DND-41 (cell line): ENCODE results near the gene LCOR.

Source experiments
- ATAC-seq: fragments of 200-7000 bp; cut with Tn5 transposase; 3 replicates; pipeline ENCODE4 v1.9.1; 2021; ENCODE audit warnings: low read depth; ENCODE audit not compliant: insufficient read depth
- DNase-seq: peaks from one replicate; pipeline ENCODE4 v3.0.0-alpha.2; 2020
- H2AFZ ChIP-seq: 2 replicates; pipeline ENCODE4 v1.6.0; 2012; ENCODE audit warnings: low read depth, low read length
- H3K27ac ChIP-seq: 2 replicates; pipeline ENCODE4 v1.5.1; 2012; ENCODE audit warnings: low read length, inconsistent platforms
- H3K27me3 ChIP-seq: fragments of 200-600 bp; sonication (generic); 2 replicates; pipeline ENCODE4 v1.6.0; 2012; ENCODE audit warnings: low read length, mild to moderate bottlenecking, inconsistent platforms; ENCODE audit not compliant: insufficient read depth, poor library complexity
- H3K36me3 ChIP-seq: 2 replicates; pipeline ENCODE4 v1.5.1; 2012; ENCODE audit warnings: low read length, inconsistent platforms; ENCODE audit not compliant: insufficient read depth
- H3K4me1 ChIP-seq: 2 replicates; pipeline ENCODE4 v1.5.1; 2012; ENCODE audit warnings: mild to moderate bottlenecking, low read length; ENCODE audit not compliant: insufficient read depth
- H3K4me2 ChIP-seq: 2 replicates; pipeline ENCODE4 v1.6.0; 2012; ENCODE audit warnings: mild to moderate bottlenecking, moderate library complexity, low read length, inconsistent platforms; ENCODE audit not compliant: insufficient read depth
- H3K4me3 ChIP-seq, 2 experiments: fragments of 200-600 bp in 1 of 2; shearing (Covaris generic) in 1 of 2; 2 replicates each; pipeline ENCODE4 v1.5.1; 2012 to 2016; ENCODE audit warnings: inconsistent platforms in 2 of 2, low read length in 2 of 2, mild to moderate bottlenecking in 2 of 2, low read depth in 1 of 2, moderate library complexity in 1 of 2
- H3K79me2 ChIP-seq: 2 replicates; pipeline ENCODE4 v1.6.0; 2012; ENCODE audit warnings: low read length, inconsistent platforms; ENCODE audit not compliant: insufficient read depth
- H3K9ac ChIP-seq: 2 replicates; pipeline ENCODE4 v1.6.0; 2012; ENCODE audit warnings: low read depth, mild to moderate bottlenecking, inconsistent platforms, low read length, moderate library complexity
- H3K9me3 ChIP-seq: 2 replicates; pipeline ENCODE4 v1.5.1; 2012; ENCODE audit warnings: low read length, moderate library complexity, mild to moderate bottlenecking, inconsistent platforms; ENCODE audit not compliant: insufficient read depth, severe bottlenecking
- H4K20me1 ChIP-seq: 2 replicates; pipeline ENCODE4 v1.6.0; 2012; ENCODE audit warnings: low read length; ENCODE audit not compliant: insufficient read depth
- CTCF ChIP-seq: IDR thresholded peaks from 2 replicates; pipeline ENCODE4 v1.5.1; 2012; ENCODE audit warnings: borderline replicate concordance, low read length, moderate library complexity, mild to moderate bottlenecking; ENCODE audit not compliant: poor library complexity, severe bottlenecking; ENCODE audit errors: extremely low read depth
- EZH2 ChIP-seq: IDR thresholded peaks from 3 replicates; pipeline ENCODE4 v1.6.1; 2012; ENCODE audit warnings: borderline replicate concordance, low read depth, mild to moderate bottlenecking, moderate library complexity, low read length, inconsistent platforms; ENCODE audit not compliant: severe bottlenecking

The LCOR gene

GRCh38 chr10:96964131-96964530, 132.0 kb downstream of the LCOR start:
- ATAC-seq = no peak
- Histone ChIP-seq H3K27me3 (no peaks in the 10 kb centered on the region), H3K9ac (no peak overlapping the region), H3K4me2 (no peak overlapping the region), H3K4me3 (no peak overlapping the region), H3K9me3 (no peaks in the 10 kb centered on the region), H2AFZ (no peak overlapping the region), H3K79me2 (no peaks in the 10 kb centered on the region), H4K20me1 (no peaks in the 10 kb centered on the region), H3K36me3 (peaks cover 6% of the 10 kb centered on the region; the same call in 1 of the 2 replicates), H3K4me1 (no peaks in the 10 kb centered on the region), H3K27ac (no peak overlapping the region)
- TF ChIP-seq EZH2 (no peak), CTCF (no peak)
- DNase-seq = no peak

GRCh38 chr10:96967847-96968246, 135.7 kb downstream of the LCOR start:
- no peak overlapping the region for H3K4me2 ChIP-seq
- H3K4me1 ChIP-seq = no peaks in the 10 kb centered on the region

GRCh38 chr10:96968682-96969423, 136.8 kb downstream of the LCOR start:
- Histone ChIP-seq H3K4me2 (no peak overlapping the region), H3K27ac (no peak overlapping the region), H2AFZ (no peak overlapping the region), H3K36me3 (0 out of 2 replicates have a peak, but pooled peaks cover 3% of the 10 kb centered on the region), H3K9me3 (no peaks in the 10 kb centered on the region), H3K4me3 (no peak overlapping the region), H4K20me1 (no peaks in the 10 kb centered on the region), H3K4me1 (no peaks in the 10 kb centered on the region), H3K27me3 (no peaks in the 10 kb centered on the region), H3K9ac (no peak overlapping the region), H3K79me2 (no peaks in the 10 kb centered on the region)
- no peak for TF ChIP-seq EZH2
- TF ChIP-seq CTCF = no peak
- ATAC-seq (no peak), DNase-seq (no peak)

More at GRCh38 chr10:96967847-96968246, 135.7 kb downstream of the LCOR start:
- no peak overlapping the region for H2AFZ ChIP-seq
- H3K9me3 ChIP-seq = no peaks in the 10 kb centered on the region
- H3K36me3 ChIP-seq = 0 out of 2 replicates have a peak, but pooled peaks cover 3% of the 10 kb centered on the region
- DNase-seq (no peak), ATAC-seq (no peak)
- no peaks in the 10 kb centered on the region for H4K20me1 ChIP-seq
- no peaks in the 10 kb centered on the region for H3K27me3 ChIP-seq
- H3K4me3 ChIP-seq = no peak overlapping the region
- TF ChIP-seq CTCF (no peak), EZH2 (no peak)
- no peaks in the 10 kb centered on the region for H3K79me2 ChIP-seq
- H3K9ac ChIP-seq = no peak overlapping the region
- no peak overlapping the region for H3K27ac ChIP-seq

- H3K4me1 ChIP-seq = no peaks in the 10 kb centered on the region
- DNase-seq (no peak), ATAC-seq (no peak)
- no peak overlapping the region for H3K9ac ChIP-seq
- H3K79me2 ChIP-seq = no peaks in the 10 kb centered on the region
- no peaks in the 10 kb centered on the region for H3K9me3 ChIP-seq
- H3K27me3 ChIP-seq = no peaks in the 10 kb centered on the region
- H3K27ac ChIP-seq = no peak overlapping the region
- H4K20me1 ChIP-seq = no peaks in the 10 kb centered on the region
- peaks cover 2% of the 10 kb centered on the region; the same call in 1 of the 2 replicates for H3K36me3 ChIP-seq
- H3K4me2 ChIP-seq = no peak overlapping the region
- TF ChIP-seq CTCF (no peak), EZH2 (no peak)
- H3K4me3 ChIP-seq = no peak overlapping the region
- H2AFZ ChIP-seq = no peak overlapping the region
Observed at GRCh38 chr10:96971324-96971723, 139.2 kb downstream of the LCOR start.
